Thoracic aorta (tissue), 2 donors: Measurements from ENCODE around the gene DOCK10. TPM values are rescaled to one million over a fixed set of nuclear protein-coding genes. Genes with fewer than 3 reads are reported as not detected.

ENCODE experiments used
- ATAC-seq: fragments of 150-250 bp; one replicate; pipeline ENCODE4 v1.8.0; 2017; ENCODE audit warnings: low read depth; ENCODE audit not compliant: insufficient number of reproducible peaks, low FRiP score
- DNase-seq: peaks from one replicate; pipeline ENCODE4 v3.0.0-alpha.2; 2020; ENCODE audit warnings: low spot score
- H3K27ac ChIP-seq, 2 donors: fragments of 200-600 bp; sonication (generic); 1 replicate in 1 of 2; 2 replicates in 1 of 2; pipeline ENCODE4 v1.5.1; 2016; ENCODE audit warnings: mild to moderate bottlenecking in 2 of 2, moderate library complexity in 2 of 2
- H3K27me3 ChIP-seq: fragments of 200-600 bp; sonication (generic); replicated peaks from 2 replicates; pipeline ENCODE4 v1.6.0; 2016; ENCODE audit warnings: mild to moderate bottlenecking; ENCODE audit not compliant: insufficient read depth
- H3K36me3 ChIP-seq: fragments of 200-600 bp; sonication (generic); one replicate; pipeline ENCODE4 v1.5.1; 2016
- H3K4me1 ChIP-seq, 2 donors: fragments of 200-600 bp; sonication (generic); 1 replicate in 1 of 2; 2 replicates in 1 of 2; pipeline versions ENCODE4 v1.5.1 to v1.6.0; 2016; ENCODE audit warnings: low read depth in 2 of 2, mild to moderate bottlenecking in 1 of 2; ENCODE audit not compliant: control insufficient read depth in 1 of 2
- H3K4me3 ChIP-seq: fragments of 200-600 bp; sonication (generic); 2 replicates; pipeline ENCODE4 v1.5.1; 2016; ENCODE audit warnings: mild to moderate bottlenecking
- H3K9me3 ChIP-seq: fragments of 200-600 bp; sonication (generic); 2 replicates; pipeline ENCODE4 v1.5.1; 2016
- total RNA-seq, 2 donors: library from RNA; depleted of rRNA; stranded (reverse); fragments of >200 nt; gene quantifications; one replicate each; pipeline versions ENCODE4 v1.1.0 to v1.2.3, GENCODE V29; 2016
- TF ChIP-seq, protein P1 (sequence below): fragments of 200-600 bp; sonication (generic); IDR thresholded peaks from one replicate; pipeline ENCODE4 v1.5.1; 2019; ENCODE audit warnings: antibody characterized with exemption

DOCK10 gene
- total RNA-seq, 2 donors from 2014 or later, result 44.9 to 53.0 TPM

GRCh38 chr2:224860786-224861185 lies 181.5 kb downstream of the DOCK10 start:
- TF ChIP-seq, protein P1, sequence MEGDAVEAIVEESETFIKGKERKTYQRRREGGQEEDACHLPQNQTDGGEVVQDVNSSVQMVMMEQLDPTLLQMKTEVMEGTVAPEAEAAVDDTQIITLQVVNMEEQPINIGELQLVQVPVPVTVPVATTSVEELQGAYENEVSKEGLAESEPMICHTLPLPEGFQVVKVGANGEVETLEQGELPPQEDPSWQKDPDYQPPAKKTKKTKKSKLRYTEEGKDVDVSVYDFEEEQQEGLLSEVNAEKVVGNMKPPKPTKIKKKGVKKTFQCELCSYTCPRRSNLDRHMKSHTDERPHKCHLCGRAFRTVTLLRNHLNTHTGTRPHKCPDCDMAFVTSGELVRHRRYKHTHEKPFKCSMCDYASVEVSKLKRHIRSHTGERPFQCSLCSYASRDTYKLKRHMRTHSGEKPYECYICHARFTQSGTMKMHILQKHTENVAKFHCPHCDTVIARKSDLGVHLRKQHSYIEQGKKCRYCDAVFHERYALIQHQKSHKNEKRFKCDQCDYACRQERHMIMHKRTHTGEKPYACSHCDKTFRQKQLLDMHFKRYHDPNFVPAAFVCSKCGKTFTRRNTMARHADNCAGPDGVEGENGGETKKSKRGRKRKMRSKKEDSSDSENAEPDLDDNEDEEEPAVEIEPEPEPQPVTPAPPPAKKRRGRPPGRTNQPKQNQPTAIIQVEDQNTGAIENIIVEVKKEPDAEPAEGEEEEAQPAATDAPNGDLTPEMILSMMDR, result no peak
- no peak for DNase-seq
- H3K27me3 ChIP-seq, result no peaks in the 10 kb centered on the region
- peaks cover 0 to 5% of the 10 kb centered on the region in 2 donors for H3K4me1 ChIP-seq
- ATAC-seq, result no peak
- H3K36me3 ChIP-seq, result no peaks in the 10 kb centered on the region
- no peak overlapping the region for H3K4me3 ChIP-seq
- no peaks in the 10 kb centered on the region for H3K9me3 ChIP-seq
- H3K27ac ChIP-seq, result no peak overlapping the region

DNA sequence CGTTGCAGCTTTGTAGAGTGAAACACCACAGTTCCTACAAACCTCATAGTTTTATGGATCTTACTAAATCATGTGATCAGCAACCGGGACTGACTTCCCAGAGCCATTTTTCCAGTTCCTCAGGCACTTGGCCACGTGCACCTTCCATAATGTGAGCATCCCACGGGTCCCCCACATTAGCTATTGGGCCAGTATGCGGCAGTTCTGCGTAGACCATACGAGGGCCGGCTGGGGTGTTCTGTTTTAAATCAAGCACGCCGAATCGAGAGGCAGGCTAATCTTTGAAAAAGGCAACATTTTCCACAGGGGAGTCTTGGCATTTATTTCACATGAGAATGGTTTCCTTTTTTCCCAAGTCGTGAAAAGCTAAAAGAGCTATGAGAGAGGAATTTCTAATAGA lies 190.5 kb downstream of the DOCK10 start:
- TF ChIP-seq, protein P1, result no peak
- Histone ChIP-seq H3K9me3 (no peaks in the 10 kb centered on the region), H3K4me1 (peaks cover 3 to 9% of the 10 kb centered on the region in 2 donors), H3K27me3 (no peaks in the 10 kb centered on the region), H3K27ac (no peak overlapping the region), H3K4me3 (peak overlapping the region; percentile 42), H3K36me3 (no peaks in the 10 kb centered on the region)
- ATAC-seq, result no peak
- no peak for DNase-seq

DNA sequence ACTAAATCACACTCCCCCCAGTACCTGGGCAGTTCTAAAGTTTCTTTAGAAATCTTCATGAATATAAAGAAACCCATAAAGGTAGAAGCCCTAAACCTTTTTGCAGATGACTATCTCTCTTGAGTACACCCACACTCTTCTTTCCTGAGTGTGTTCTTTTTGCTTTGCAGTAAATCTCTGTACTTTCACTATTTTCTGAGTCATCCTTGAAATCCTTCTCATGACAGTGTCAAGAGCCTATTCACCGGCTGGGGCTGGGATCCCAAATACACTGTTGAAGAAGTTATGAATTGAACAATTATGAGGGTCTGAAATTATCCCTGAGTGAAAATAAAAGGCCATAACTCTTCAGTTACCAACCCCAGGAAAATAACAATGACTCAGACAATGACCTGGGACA lies 192.2 kb downstream of the DOCK10 start:
- Histone ChIP-seq H3K4me3 (no peak overlapping the region), H3K9me3 (no peaks in the 10 kb centered on the region), H3K27ac (no peak overlapping the region), H3K4me1 (peaks cover 3 to 9% of the 10 kb centered on the region in 2 donors), H3K36me3 (no peaks in the 10 kb centered on the region), H3K27me3 (no peaks in the 10 kb centered on the region)
- TF ChIP-seq, protein P1, result no peak
- ATAC-seq, result no peak
- no peak for DNase-seq

GRCh38 chr2:224849264-224849663 lies 193.0 kb downstream of the DOCK10 start:
- Histone ChIP-seq H3K36me3 (peaks cover 4% of the 10 kb centered on the region), H3K4me1 (peaks cover 3 to 9% of the 10 kb centered on the region in 2 donors), H3K9me3 (no peaks in the 10 kb centered on the region), H3K4me3 (no peak overlapping the region), H3K27ac (no peak overlapping the region), H3K27me3 (no peaks in the 10 kb centered on the region)
- TF ChIP-seq, protein P1, result no peak
- DNase-seq, result no peak
- no peak for ATAC-seq

DNA sequence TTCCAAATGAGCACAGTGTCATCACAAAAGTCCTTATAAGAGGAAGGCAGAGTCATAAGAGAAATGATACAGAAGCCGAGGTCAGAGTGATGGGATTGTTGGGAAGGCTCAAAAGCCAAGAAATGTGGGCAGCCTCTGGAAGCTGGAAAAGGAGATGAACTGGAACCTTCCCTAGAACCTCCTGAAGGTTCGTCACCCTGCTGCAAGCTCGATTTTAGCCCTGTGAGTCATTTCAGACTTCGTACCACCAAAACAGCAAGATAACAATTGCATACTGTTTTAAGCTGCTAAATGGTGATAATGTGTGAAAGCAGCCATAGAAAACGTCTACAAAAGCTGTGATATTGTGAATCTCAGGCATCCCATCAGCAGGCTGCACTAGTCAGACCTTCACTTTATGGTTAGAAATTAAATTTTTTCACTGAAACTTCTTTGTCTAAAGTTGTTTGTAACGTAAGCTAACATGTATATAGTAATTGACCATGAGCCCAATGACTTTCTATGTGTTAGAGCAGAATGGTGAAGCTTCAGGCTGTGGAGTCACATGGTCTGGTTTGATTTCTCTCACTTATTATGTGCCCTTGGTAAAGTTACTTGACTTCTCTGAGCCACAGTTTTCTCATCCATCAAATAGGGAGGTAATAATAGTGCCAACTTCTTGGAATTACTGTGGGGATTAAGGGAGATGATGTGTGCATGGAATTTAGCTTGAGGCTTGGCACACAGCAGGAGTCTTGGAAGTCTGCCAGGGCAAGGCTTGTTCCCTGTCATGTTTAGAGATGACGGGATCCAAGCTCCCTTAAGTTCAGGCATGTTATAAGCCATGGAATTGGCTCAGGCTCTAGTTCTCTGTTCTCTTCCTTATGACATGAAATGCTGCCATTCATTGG lies 194.1 kb downstream of the DOCK10 start:
- Histone ChIP-seq H3K4me1 (peaks cover 3 to 9% of the 10 kb centered on the region in 2 donors), H3K36me3 (peaks cover 4% of the 10 kb centered on the region), H3K4me3 (no peak overlapping the region), H3K27ac (no peak overlapping the region), H3K9me3 (no peaks in the 10 kb centered on the region), H3K27me3 (no peaks in the 10 kb centered on the region)
- TF ChIP-seq, protein P1, result no peak
- ATAC-seq, result no peak
- no peak for DNase-seq
